Glutamatergic neuron (in vitro differentiated cells): ENCODE results near the gene ST8SIA4. TPM values are rescaled to one million over a fixed set of nuclear protein-coding genes. Genes with fewer than 3 reads are reported as not detected.

Experiments used
- DNase-seq: peaks from one replicate; pipeline ENCODE4 v3.0.0; 2022
- H3K27ac Mint-ChIP-seq: one replicate; pipeline ENCODE4 v1.8.0; 2020; ENCODE audit warnings: mild to moderate bottlenecking, mixed read lengths, inconsistent platforms; ENCODE audit not compliant: unreplicated experiment
- H3K27me3 Mint-ChIP-seq: one replicate; pipeline ENCODE4 v1.8.0; 2020; ENCODE audit warnings: mild to moderate bottlenecking, moderate library complexity, mixed read lengths, inconsistent platforms; ENCODE audit not compliant: unreplicated experiment
- H3K36me3 Mint-ChIP-seq: one replicate; pipeline ENCODE4 v1.8.0; 2020; ENCODE audit warnings: mild to moderate bottlenecking, mixed read lengths, inconsistent platforms; ENCODE audit not compliant: unreplicated experiment
- H3K4me1 Mint-ChIP-seq: one replicate; pipeline ENCODE4 v1.8.0; 2020; ENCODE audit warnings: mild to moderate bottlenecking, low read depth, mixed read lengths, inconsistent platforms; ENCODE audit not compliant: unreplicated experiment
- H3K4me3 Mint-ChIP-seq: one replicate; pipeline ENCODE4 v1.8.0; 2020; ENCODE audit warnings: mild to moderate bottlenecking, mixed read lengths, inconsistent platforms; ENCODE audit not compliant: unreplicated experiment
- H3K9me3 Mint-ChIP-seq: one replicate; pipeline ENCODE4 v1.8.0; 2020; ENCODE audit warnings: mild to moderate bottlenecking, moderate library complexity, mixed read lengths, inconsistent platforms; ENCODE audit not compliant: unreplicated experiment
- total RNA-seq: library from RNA; stranded (reverse); fragmentation: NEBNext Ultra II Directional; extraction: Animal tissue kit (Norgen Biotek cat#: 25700); gene quantifications from one replicate; pipeline ENCODE4 v1.2.1, GENCODE V29; 2021; ENCODE audit not compliant: unreplicated experiment
- TF ChIP-seq, protein P1 (sequence below): fragments of 200-600 bp; sonication (generic); IDR thresholded peaks from one replicate; pipeline ENCODE4 v1.5.0; 2021; ENCODE audit not compliant: partially characterized antibody, unreplicated experiment

ST8SIA4 gene
- total RNA-seq, 1 donor from 2014 or later = 12.6 TPM

DNA sequence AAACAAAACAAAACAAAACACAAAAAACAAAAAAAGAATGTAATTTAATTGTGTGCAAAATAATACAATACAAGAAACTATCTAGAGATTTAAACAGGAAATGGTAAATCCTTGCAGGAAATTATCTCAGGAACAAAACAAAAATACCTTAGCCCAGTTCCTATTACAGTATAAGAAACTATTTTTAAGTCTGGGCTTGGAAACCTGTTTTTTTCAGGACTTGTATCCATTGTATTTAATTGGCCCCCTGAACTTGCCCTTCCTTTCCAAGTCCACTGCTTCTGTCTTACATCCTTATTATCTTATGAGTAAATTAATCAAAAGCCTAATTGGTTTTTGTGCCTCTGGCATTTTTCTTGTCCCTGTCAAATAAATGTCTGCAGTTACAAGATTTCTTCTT is 48.5 kb downstream of the ST8SIA4 start:
- no peaks in the 10 kb centered on the region for H3K36me3 Mint-ChIP-seq
- TF ChIP-seq, protein P1, sequence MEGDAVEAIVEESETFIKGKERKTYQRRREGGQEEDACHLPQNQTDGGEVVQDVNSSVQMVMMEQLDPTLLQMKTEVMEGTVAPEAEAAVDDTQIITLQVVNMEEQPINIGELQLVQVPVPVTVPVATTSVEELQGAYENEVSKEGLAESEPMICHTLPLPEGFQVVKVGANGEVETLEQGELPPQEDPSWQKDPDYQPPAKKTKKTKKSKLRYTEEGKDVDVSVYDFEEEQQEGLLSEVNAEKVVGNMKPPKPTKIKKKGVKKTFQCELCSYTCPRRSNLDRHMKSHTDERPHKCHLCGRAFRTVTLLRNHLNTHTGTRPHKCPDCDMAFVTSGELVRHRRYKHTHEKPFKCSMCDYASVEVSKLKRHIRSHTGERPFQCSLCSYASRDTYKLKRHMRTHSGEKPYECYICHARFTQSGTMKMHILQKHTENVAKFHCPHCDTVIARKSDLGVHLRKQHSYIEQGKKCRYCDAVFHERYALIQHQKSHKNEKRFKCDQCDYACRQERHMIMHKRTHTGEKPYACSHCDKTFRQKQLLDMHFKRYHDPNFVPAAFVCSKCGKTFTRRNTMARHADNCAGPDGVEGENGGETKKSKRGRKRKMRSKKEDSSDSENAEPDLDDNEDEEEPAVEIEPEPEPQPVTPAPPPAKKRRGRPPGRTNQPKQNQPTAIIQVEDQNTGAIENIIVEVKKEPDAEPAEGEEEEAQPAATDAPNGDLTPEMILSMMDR = no peak
- H3K27ac Mint-ChIP-seq = no peak overlapping the region

DNA sequence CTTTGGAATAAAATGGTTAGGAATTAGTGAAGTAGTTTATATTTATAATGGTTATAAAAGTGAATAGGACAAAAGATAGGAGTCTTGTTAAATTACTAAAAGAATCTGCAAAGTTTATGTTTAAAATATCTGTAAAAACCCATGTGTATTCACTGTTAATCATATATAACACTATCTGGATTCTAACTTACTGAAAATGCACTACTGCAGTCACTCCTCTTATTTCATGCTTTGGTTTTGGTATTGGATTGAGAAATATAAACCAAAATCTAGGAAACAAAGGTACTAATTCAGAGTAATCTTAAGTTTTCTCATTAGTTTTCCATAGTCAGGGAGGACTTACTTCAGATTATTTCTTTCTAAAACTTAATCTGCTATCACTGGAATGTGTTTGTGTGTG is 49.5 kb downstream of the ST8SIA4 start:
- TF ChIP-seq, protein P1 = no peak
- no peaks in the 10 kb centered on the region for H3K9me3 Mint-ChIP-seq
- no peaks in the 10 kb centered on the region for H3K27me3 Mint-ChIP-seq
- H3K27ac Mint-ChIP-seq = no peak overlapping the region
- H3K36me3 Mint-ChIP-seq = no peaks in the 10 kb centered on the region
- H3K4me1 Mint-ChIP-seq = peaks cover 12% of the 10 kb centered on the region
- no peak for DNase-seq
- no peak overlapping the region for H3K4me3 Mint-ChIP-seq

More for the DNA sequence above, 48.5 kb downstream of the ST8SIA4 start:
- Mint-ChIP-seq H3K4me3 (no peak overlapping the region), H3K27me3 (no peaks in the 10 kb centered on the region), H3K9me3 (no peaks in the 10 kb centered on the region), H3K4me1 (peaks cover 12% of the 10 kb centered on the region)
- no peak for DNase-seq

DNA sequence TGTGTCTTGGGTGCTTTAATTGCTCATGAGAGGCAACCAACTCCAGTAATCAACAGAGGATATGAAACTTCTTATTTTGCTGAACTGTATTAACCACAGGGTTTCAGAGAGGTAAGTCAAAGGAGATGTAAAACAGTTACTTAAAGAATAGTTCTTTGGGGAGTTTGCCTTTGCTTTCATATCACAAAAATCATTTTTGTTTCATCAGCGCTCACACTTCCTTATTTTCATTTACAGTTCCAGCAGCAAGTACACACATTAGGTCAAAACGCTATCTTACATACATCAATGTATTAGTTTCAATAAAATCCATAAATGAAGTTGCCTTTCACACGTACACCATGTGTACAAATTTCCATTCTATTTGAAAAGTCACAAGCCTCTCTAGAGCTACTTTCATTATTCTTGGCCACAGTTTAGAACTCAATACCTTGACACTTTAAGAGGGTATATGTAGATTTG is 50.1 kb downstream of the ST8SIA4 start:
- TF ChIP-seq, protein P1 = no peak
- Mint-ChIP-seq H3K36me3 (no peaks in the 10 kb centered on the region), H3K4me1 (peaks cover 12% of the 10 kb centered on the region), H3K27me3 (no peaks in the 10 kb centered on the region), H3K27ac (no peak overlapping the region), H3K4me3 (no peak overlapping the region), H3K9me3 (no peaks in the 10 kb centered on the region)
- DNase-seq = no peak

DNA sequence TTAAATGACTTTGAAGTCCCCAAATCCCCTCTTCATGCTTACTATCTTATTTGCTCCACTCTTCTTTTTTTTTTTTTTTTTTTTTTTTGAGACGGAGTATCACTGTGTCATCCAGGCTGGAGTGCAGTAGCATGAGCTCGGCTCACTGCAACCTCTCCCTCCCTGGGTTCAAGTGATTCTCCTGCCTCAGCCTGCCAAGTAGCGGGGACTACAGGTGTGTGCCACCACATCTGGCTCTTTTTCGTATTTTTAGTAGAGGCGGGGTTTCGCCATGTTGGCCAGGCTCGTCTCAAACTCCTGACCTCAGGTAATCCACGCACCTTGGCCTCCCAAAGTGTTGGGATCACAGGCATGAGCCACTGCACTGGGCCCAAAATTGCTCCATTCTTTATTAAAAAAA is 51.0 kb downstream of the ST8SIA4 start:
- peaks cover 12% of the 10 kb centered on the region for H3K4me1 Mint-ChIP-seq
- TF ChIP-seq, protein P1 = no peak
- H3K27ac Mint-ChIP-seq = no peak overlapping the region
- no peaks in the 10 kb centered on the region for H3K27me3 Mint-ChIP-seq
- no peaks in the 10 kb centered on the region for H3K36me3 Mint-ChIP-seq
- H3K9me3 Mint-ChIP-seq = no peaks in the 10 kb centered on the region
- DNase-seq = no peak
- no peak overlapping the region for H3K4me3 Mint-ChIP-seq

DNA sequence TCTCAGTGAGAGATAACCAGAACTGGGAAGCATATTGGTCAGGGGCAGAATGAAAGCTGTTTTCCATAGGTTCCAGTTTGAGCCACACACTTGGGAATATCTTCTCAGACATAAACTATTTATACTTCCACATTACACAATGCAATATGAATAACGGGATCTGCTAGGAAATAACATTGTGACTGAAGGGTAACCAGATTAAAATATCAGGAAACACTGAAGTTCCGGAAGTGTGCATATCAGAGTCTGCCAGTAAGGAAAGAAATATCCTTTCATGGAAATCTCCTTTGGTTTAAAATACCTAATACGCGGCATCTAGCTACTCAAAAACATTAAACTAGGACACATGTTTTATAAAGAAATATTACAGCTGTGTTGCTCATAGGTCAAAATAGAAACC is 56.3 kb downstream of the ST8SIA4 start:
- H3K4me1 Mint-ChIP-seq = peaks cover under 1% of the 10 kb centered on the region
- no peaks in the 10 kb centered on the region for H3K36me3 Mint-ChIP-seq
- H3K27me3 Mint-ChIP-seq = no peaks in the 10 kb centered on the region
- TF ChIP-seq, protein P1 = no peak
- no peak overlapping the region for H3K27ac Mint-ChIP-seq
- no peak overlapping the region for H3K4me3 Mint-ChIP-seq
- no peak for DNase-seq
- H3K9me3 Mint-ChIP-seq = no peaks in the 10 kb centered on the region
